MV-4-11 (cell line): ENCODE measurements around the gene FHL1.
A peak's percentile ranks its signal among the peaks of the same experiment; 100 is the strongest.
"Not testable (repeated sequence)": the region's sequence is repeated elsewhere in the genome, so short reads cannot be mapped to it uniquely, and the experiment has no call there.

Source experiments
- DNase-seq: peaks from one replicate; lab custom pipeline; 2025; lab: John Stamatoyannopoulos, UW

Gene FHL1

GRCh38 chrX:136147315-136147901, at the start of gene FHL1:
Gene FHL1, plus strand, starts transcription at chrX:136147533.
- no peak for DNase-seq

- no peak for DNase-seq
Measured at GRCh38 chrX:136097871-136098805, 49.2 kb upstream of the FHL1 start.

DNA sequence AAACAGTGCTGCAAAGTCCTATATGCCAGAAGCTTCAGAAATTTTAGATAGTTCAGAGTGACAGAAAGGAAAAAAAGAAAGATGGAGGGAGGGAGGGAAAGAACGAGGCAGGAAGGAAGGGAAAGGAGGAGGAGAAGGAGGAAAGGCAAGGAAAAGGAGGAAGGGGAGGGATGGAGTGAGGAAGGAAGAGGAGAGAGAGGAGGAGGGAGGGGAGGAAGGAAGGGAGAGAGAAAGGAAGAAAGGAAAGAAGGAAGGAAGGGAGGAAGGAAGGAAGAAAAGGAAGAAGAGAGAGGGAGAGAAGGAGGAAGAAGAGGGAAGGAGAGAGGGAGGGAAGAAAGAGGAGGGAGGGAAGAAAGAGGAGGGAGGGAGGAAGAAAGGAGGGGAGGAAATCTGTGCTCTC, 42.4 kb upstream of the FHL1 start:
- DNase-seq = no peak

GRCh38 chrX:136106920-136107528, 40.3 kb upstream of the FHL1 start:
- no peak for DNase-seq

- DNase-seq = not testable (repeated sequence)
Measured at GRCh38 chrX:136108905-136109304, 38.4 kb upstream of the FHL1 start.

GRCh38 chrX:136112286-136112685, 35.0 kb upstream of the FHL1 start:
- no peak for DNase-seq

- no peak for DNase-seq
Measured at GRCh38 chrX:136112778-136113177, 34.6 kb upstream of the FHL1 start.

GRCh38 chrX:136115126-136115903, 32.0 kb upstream of the FHL1 start:
- DNase-seq = peak; percentile 44

- peak; percentile 42 for DNase-seq
Measured at GRCh38 chrX:136115904-136116297, 31.4 kb upstream of the FHL1 start.

GRCh38 chrX:136121788-136122187, 25.5 kb upstream of the FHL1 start:
- no peak for DNase-seq

- DNase-seq = no peak
Measured at GRCh38 chrX:136122207-136122606, 25.1 kb upstream of the FHL1 start.

- no peak for DNase-seq
Measured at GRCh38 chrX:136125106-136125505, 22.2 kb upstream of the FHL1 start.

- DNase-seq = no peak
Measured at GRCh38 chrX:136126371-136126770, 21.0 kb upstream of the FHL1 start.

- peak; percentile 15 for DNase-seq
Measured at GRCh38 chrX:136126872-136127406, 20.4 kb upstream of the FHL1 start.

- DNase-seq = no peak
Measured at GRCh38 chrX:136128743-136129142, 18.6 kb upstream of the FHL1 start.

- peak; percentile 84 for DNase-seq
Measured at GRCh38 chrX:136130931-136131833, 16.2 kb upstream of the FHL1 start.

- no peak for DNase-seq
Measured at GRCh38 chrX:136138939-136139338, 8.4 kb upstream of the FHL1 start.

GRCh38 chrX:136141569-136141968, 5.8 kb upstream of the FHL1 start:
- DNase-seq = no peak

GRCh38 chrX:136142592-136142991, 4.7 kb upstream of the FHL1 start:
- no peak for DNase-seq

GRCh38 chrX:136143711-136144110, 3.6 kb upstream of the FHL1 start:
- DNase-seq = no peak
